ENCODE data around the gene C12orf42.
"Not testable (repeated sequence)": the region's sequence is repeated elsewhere in the genome, so short reads cannot be mapped to it uniquely, and the experiment has no call there.

The C12orf42 gene

GRCh38 chr12:103494734-103495468, 867 bp downstream of the C12orf42 start:
- no peak for DNase-seq

GRCh38 chr12:103494051-103494733, 1.6 kb downstream of the C12orf42 start:
- no peak for DNase-seq

DNA sequence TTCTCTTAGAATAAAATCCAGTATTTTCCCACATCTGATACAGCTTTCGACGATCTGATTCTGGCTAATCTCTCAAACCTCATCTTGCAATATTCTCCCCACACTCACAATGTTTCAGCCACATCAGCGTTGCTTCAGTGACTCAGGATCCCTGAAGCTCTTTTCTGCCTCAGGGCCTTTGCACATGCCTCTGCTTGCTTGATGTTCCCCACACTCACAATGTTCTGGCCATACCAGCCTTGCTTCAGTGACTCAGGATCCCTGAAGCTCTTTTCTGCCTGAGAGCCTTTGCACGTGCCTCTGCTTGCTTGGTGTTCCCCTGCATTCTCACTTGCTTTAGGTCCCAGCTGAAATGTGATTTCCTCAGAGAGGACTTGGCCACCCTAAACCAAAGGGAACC, 2.6 kb downstream of the C12orf42 start:
- no peak for DNase-seq

GRCh38 chr12:103482365-103482764, 13.4 kb downstream of the C12orf42 start:
- no peak for DNase-seq

DNA sequence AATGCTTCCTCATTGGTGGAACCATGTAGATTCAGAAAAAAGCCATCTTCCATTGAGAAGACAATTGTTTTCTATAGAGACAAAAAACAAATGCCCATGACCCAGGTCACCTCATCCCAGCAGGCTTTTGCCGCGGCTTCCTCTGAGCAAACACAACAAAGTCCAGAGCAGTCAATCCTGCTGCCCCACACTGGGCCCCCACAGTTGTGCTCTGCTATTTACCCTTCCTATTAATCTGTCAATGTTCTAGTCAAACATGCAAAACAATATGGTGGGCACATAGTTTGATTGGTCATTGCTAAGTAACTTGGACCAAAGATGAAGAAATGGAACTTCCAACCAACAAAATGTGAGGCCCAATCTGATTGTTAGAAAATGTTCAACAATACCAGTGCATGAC, 20.7 kb downstream of the C12orf42 start:
- DNase-seq, result no peak

DNA sequence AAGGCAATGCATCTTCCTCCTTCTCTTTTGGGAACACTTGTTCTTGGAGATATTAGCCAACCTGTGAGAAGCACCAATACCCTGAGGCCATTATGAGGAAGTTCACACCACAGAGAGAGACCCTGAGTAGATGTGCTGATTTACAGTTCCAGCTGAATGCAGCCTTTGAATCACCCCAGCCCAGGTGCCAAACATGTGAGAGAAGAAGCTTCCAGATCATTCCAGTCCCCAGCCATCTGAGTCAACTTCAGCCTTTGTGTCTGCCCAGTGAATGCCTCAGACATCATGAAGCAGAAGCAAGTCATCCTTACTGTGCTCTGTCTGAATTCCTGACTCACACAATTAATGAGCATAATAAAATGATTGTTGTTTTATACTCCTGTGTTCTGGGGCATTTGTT, 25.1 kb downstream of the C12orf42 start:
- no peak for DNase-seq

DNA sequence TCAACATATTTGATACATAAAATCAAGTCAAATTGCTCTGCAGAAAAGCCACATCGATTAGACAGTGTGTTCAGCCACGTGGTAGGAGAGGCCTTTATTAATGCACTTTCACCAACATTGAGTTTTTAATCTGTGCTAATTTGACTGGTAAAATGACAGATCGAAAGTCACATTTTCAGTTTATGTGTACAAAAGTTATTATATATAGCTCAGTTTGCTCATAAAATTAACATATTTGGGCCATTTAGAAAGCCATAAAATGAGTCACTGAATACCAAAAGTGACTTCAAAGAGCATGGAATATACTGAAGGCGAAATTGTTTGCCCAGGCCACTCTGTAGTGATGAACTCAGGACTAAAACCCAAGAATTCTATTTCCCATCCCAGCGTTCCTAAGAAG, 26.0 kb downstream of the C12orf42 start:
- no peak for DNase-seq

DNA sequence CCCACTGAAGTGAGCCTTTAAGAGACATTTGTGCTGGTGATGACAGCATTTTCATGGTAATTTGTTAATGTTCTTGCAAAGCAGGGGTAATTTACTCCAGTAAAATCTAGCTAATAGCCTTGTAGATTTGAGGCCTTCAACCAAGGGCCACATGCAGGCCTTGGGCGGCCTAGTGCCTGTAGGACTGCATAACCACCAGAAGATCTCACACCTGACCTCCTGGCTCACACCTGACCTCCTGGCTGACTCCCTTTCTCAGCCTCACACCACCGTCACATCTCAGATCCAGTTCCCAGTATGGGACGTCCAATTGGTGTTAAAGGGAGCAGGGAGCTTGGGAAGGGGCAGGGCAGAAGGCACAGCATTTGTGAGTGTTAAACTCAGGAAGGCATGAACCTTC, 26.9 kb downstream of the C12orf42 start:
- DNase-seq, result no peak

GRCh38 chr12:103462675-103463074, 33.1 kb downstream of the C12orf42 start:
- no peak for DNase-seq

GRCh38 chr12:103457471-103457870, 38.3 kb downstream of the C12orf42 start:
- no peak for DNase-seq

DNA sequence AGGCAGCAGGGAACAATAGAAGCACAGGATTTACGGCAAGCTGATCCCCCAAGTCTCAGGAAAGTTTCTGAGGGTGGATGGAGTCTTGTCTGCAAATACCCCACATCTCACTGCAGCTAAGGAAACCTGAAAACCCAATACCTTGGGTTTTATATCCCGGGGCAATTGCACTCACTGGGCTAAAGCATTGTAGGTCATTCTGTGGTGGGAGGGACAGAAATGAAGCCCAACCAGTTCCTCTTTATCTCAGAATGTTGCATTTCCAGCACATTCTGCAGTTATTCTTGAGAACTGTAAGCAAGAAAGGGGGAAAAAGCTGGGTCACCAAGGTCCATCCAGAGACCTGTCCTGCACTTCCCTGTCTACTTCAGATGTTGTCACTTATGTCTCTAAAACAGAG, 39.8 kb downstream of the C12orf42 start:
- DNase-seq, result no peak

GRCh38 chr12:103455020-103455763, 40.6 kb downstream of the C12orf42 start:
- DNase-seq, result no peak

- no peak for DNase-seq
These were observed 50.8 kb downstream of the C12orf42 start for GRCh38 chr12:103444983-103445382.

DNA sequence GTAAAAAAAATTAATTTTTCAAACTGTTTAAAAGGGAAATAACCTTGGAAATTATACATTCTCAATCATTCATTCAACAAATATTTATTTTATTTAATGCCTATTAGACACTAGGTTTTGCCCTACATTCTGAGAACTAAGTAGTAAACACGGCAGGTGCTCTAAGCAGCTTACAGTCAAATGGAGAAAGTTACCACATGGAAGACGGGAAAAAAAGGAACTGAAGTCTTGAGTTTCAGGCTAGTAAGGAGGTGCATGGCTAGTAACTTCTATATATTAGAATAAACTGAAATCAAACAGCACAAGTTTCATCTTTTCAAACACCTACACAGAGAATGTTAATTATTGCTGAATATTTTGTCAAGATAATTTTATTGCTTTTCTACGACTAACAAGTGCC, 52.9 kb downstream of the C12orf42 start:
- DNase-seq, result no peak

DNA sequence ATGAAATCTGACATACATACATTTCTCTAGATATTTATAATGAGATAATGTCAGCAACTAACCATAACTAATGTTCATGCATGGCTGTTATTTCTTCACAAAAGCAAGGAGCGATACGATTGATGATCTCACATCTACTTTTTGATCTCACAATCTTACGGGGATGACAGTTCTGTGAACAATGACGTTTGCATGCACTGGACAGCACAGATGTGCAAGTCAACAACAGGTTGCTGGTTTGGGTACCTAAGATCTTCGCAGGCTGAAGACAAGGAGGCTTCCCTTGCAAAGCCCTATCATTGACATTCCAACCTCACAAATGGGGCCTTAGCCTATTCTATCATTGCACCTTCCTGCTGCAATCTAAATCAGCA, 53.6 kb downstream of the C12orf42 start:
- no peak for DNase-seq

GRCh38 chr12:103441437-103442181, 54.2 kb downstream of the C12orf42 start:
- no peak for DNase-seq

GRCh38 chr12:103434165-103435105, 61.3 kb downstream of the C12orf42 start:
- DNase-seq, result not testable (repeated sequence)

- DNase-seq, result no peak
These were observed 63.8 kb downstream of the C12orf42 start for GRCh38 chr12:103431950-103432349.

- DNase-seq, result no peak
These were observed 64.4 kb downstream of the C12orf42 start for GRCh38 chr12:103431387-103431786.

DNA sequence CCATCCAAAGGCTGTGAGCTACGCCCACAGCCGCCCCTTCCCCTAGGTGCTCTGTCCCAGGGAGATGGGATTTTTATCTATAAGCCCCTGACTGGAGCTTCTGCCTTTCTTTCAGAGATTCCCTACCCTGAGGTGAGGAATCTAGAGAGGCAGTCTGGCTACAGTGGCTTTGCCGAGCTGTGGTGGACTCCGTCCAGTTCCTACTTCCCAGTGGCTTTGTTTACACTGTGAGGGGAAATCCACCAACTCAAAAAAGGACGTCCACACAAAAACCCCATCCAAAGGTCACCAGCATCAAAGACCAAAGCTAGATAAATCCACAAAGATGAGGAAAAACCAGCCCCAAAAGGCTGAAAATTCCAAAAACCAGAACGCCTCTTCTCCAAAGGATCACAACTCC, 70.1 kb downstream of the C12orf42 start:
- DNase-seq, result not testable (repeated sequence)

GRCh38 chr12:103424849-103425586, 70.8 kb downstream of the C12orf42 start:
- DNase-seq, result not testable (repeated sequence)

All from fibroblast of skin of back (primary cell).